Neuronal stem cell (in vitro differentiated cells): ENCODE data around the gene CFHR4.

ENCODE experiments used
- DNase-seq: peaks from one replicate; pipeline ENCODE4 v3.0.0-alpha.2; 2013; ENCODE audit warnings: low spot score
- H2AFZ ChIP-seq: one replicate; pipeline ENCODE4 v1.6.1; 2013; ENCODE audit warnings: mild to moderate bottlenecking, low read length, inconsistent platforms
- H2AK5ac ChIP-seq: 2 replicates; pipeline ENCODE4 v1.6.1; 2013; ENCODE audit warnings: low read depth, mild to moderate bottlenecking, inconsistent platforms, low read length, moderate library complexity, mixed read lengths
- H2BK120ac ChIP-seq: 2 replicates; pipeline ENCODE4 v1.6.1; 2013; ENCODE audit warnings: low read depth, mild to moderate bottlenecking, inconsistent platforms, low read length, moderate library complexity, mixed read lengths
- H2BK12ac ChIP-seq: one replicate; pipeline ENCODE4 v1.6.1; 2013; ENCODE audit warnings: low read length, inconsistent platforms
- H2BK15ac ChIP-seq: 2 replicates; pipeline ENCODE4 v1.6.1; 2013; ENCODE audit warnings: mild to moderate bottlenecking, low read length, inconsistent platforms, mixed read lengths
- H2BK5ac ChIP-seq: one replicate; pipeline ENCODE4 v1.6.1; 2013; ENCODE audit warnings: inconsistent platforms, mild to moderate bottlenecking, low read length, moderate library complexity
- H3K14ac ChIP-seq: one replicate; pipeline ENCODE4 v1.6.1; 2013; ENCODE audit warnings: low read length, inconsistent platforms
- H3K18ac ChIP-seq: 2 replicates; pipeline ENCODE4 v1.6.1; 2013; ENCODE audit warnings: low read length, inconsistent platforms
- H3K23ac ChIP-seq: 2 replicates; pipeline ENCODE4 v1.6.1; 2013; ENCODE audit warnings: low read depth, mild to moderate bottlenecking, mixed read lengths, low read length, inconsistent platforms; ENCODE audit not compliant: poor library complexity
- H3K27ac ChIP-seq: replicated peaks from 3 replicates; pipeline ENCODE4 v1.5.1; 2013; ENCODE audit warnings: low read length, inconsistent platforms
- H3K27me3 ChIP-seq, 3 experiments: 2 replicates each; pipeline ENCODE4 v1.6.1; 2013; ENCODE audit warnings: low read length in 3 of 3, mild to moderate bottlenecking in 2 of 3, inconsistent platforms in 1 of 3, low read depth in 1 of 3, mixed read lengths in 1 of 3, moderate library complexity in 1 of 3; ENCODE audit not compliant: control insufficient read depth in 3 of 3, insufficient read depth in 3 of 3
- H3K36me3 ChIP-seq, 2 donors: replicated peaks in 1 of 2; 2 replicates each; pipeline ENCODE4 v1.6.1; 2013; ENCODE audit warnings: low read length in 2 of 2; ENCODE audit not compliant: control insufficient read depth in 2 of 2, insufficient read depth in 2 of 2
- H3K4ac ChIP-seq: 2 replicates; pipeline ENCODE4 v1.6.1; 2013; ENCODE audit warnings: inconsistent platforms, mild to moderate bottlenecking, low read length, moderate library complexity
- H3K4me1 ChIP-seq, 2 donors: 1 replicate in 1 of 2; 2 replicates in 1 of 2; pipeline ENCODE4 v1.6.1; 2013; ENCODE audit warnings: low read length in 2 of 2, low read depth in 1 of 2; ENCODE audit not compliant: control insufficient read depth in 2 of 2, insufficient read depth in 1 of 2
- H3K4me2 ChIP-seq: one replicate; pipeline ENCODE4 v1.6.1; 2013; ENCODE audit warnings: mild to moderate bottlenecking, low read length, inconsistent platforms; ENCODE audit not compliant: insufficient read depth, poor library complexity, severe bottlenecking
- H3K4me3 ChIP-seq, 2 donors: 2 replicates each; pipeline ENCODE4 v1.5.1; 2013; ENCODE audit warnings: low read length in 2 of 2, mild to moderate bottlenecking in 2 of 2, inconsistent platforms in 1 of 2, moderate library complexity in 1 of 2
- H3K79me1 ChIP-seq: one replicate; pipeline ENCODE4 v1.6.1; 2013; ENCODE audit warnings: low read depth, mild to moderate bottlenecking, inconsistent platforms, low read length, moderate library complexity
- H3K9ac ChIP-seq: one replicate; pipeline ENCODE4 v1.6.1; 2013; ENCODE audit warnings: mild to moderate bottlenecking, low read depth, low read length, inconsistent platforms; ENCODE audit not compliant: poor library complexity
- H3K9me3 ChIP-seq, 2 donors: replicated peaks in 1 of 2; 2 replicates each; pipeline versions ENCODE3 to v1.6.1; 2013; ENCODE audit warnings: low read length in 2 of 2, mild to moderate bottlenecking in 2 of 2, inconsistent platforms in 1 of 2, low read depth in 1 of 2, mixed read lengths in 1 of 2, moderate library complexity in 1 of 2; ENCODE audit not compliant: control insufficient read depth in 2 of 2, insufficient read depth in 1 of 2
- H4K8ac ChIP-seq: one replicate; pipeline ENCODE4 v1.6.1; 2013; ENCODE audit warnings: low read depth, mild to moderate bottlenecking, inconsistent platforms, low read length, moderate library complexity
- H4K91ac ChIP-seq: one replicate; pipeline ENCODE4 v1.6.1; 2013; ENCODE audit warnings: low read length, low read depth, mild to moderate bottlenecking, inconsistent platforms; ENCODE audit not compliant: poor library complexity
- WGBS, 2 donors: extraction: QIAGEN DNeasy Blood & Tissue Kit; methylation state at CpG; one replicate each; pipeline ENCODE4 v1.1.7; 2013; ENCODE audit warnings: missing lambda C conversion rate in 2 of 2, mixed read lengths in 1 of 2; ENCODE audit not compliant: insufficient read length in 2 of 2, insufficient replicate concordance in 1 of 2; ENCODE audit errors: extremely low coverage in 2 of 2; 5-methylcytosine and 5-hydroxymethylcytosine counted together

CFHR4 gene

DNA sequence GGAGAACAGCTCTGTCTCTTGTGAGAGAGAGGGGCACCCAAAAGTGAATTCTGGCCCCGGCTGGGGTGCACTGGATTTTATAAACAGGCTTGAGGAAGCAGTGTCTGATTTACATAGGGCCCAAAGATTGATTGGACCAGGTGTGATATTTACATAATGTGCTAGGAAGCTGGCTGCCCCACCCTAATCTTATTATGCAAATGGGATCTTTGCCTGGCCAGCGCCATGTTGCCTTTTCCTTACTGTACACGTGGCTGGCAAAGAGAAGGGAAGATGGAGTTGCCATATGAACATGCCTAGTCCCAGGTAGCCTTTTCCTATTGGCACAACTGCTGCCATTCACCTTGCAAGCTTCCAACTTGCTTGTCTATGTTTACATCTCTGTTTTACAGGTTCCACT lies 29.0 kb upstream of the CFHR4 start:
- Histone ChIP-seq H3K14ac (peak overlapping the region; percentile 31), H3K79me1 (no peaks in the 10 kb centered on the region), H2AK5ac (no peak overlapping the region), H3K4me1 (peaks cover 0 to 2% of the 10 kb centered on the region in 2 donors), H3K9ac (no peak overlapping the region), H3K18ac (no peak overlapping the region), H2BK120ac (no peak overlapping the region), H3K27me3 (no peaks in the 10 kb centered on the region), H3K4ac (no peak overlapping the region), H3K4me2 (no peak overlapping the region), H2BK15ac (no peak overlapping the region), H2AFZ (no peak overlapping the region), H3K4me3 (no peak overlapping the region), H3K27ac (no peak overlapping the region), H3K9me3 (no peaks in the 10 kb centered on the region), H2BK12ac (no peak overlapping the region), H3K23ac (no peak overlapping the region), H4K8ac (no peak overlapping the region), H2BK5ac (no peak overlapping the region), H4K91ac (no peak overlapping the region), H3K36me3 (no peaks in the 10 kb centered on the region)
- DNase-seq, result no peak
- WGBS, 2 donors, result no CpG with 5 or more reads among the region's 3 CpGs

GRCh38 chr1:196860323-196860884 lies 27.4 kb upstream of the CFHR4 start:
- H3K9me3 ChIP-seq, result no peaks in the 10 kb centered on the region
- H3K36me3 ChIP-seq, result no peaks in the 10 kb centered on the region
- H2AFZ ChIP-seq, result no peak overlapping the region
- H2BK15ac ChIP-seq, result no peak overlapping the region
- no peak overlapping the region for H3K18ac ChIP-seq
- no peak overlapping the region for H2BK12ac ChIP-seq
- no peaks in the 10 kb centered on the region for H3K79me1 ChIP-seq
- H3K4me3 ChIP-seq, result no peak overlapping the region
- no peak overlapping the region for H4K91ac ChIP-seq
- H2AK5ac ChIP-seq, result no peak overlapping the region
- H3K4ac ChIP-seq, result no peak overlapping the region
- no peak overlapping the region for H3K9ac ChIP-seq
- no peak overlapping the region for H2BK120ac ChIP-seq
- WGBS, 2 donors, result no CpG with 5 or more reads among the region's 1 CpG
- no peak for DNase-seq
- H3K4me2 ChIP-seq, result no peak overlapping the region
- peaks cover 0 to 2% of the 10 kb centered on the region in 2 donors for H3K4me1 ChIP-seq
- H3K14ac ChIP-seq, result no peak overlapping the region
- H4K8ac ChIP-seq, result no peak overlapping the region
- H3K27ac ChIP-seq, result no peak overlapping the region
- H2BK5ac ChIP-seq, result no peak overlapping the region
- no peak overlapping the region for H3K23ac ChIP-seq
- no peaks in the 10 kb centered on the region for H3K27me3 ChIP-seq

GRCh38 chr1:196861429-196861828 lies 26.4 kb upstream of the CFHR4 start:
- DNase-seq, result no peak
- no peak overlapping the region for H3K27ac ChIP-seq
- no peaks in the 10 kb centered on the region for H3K27me3 ChIP-seq
- no peak overlapping the region for H3K14ac ChIP-seq
- no peak overlapping the region for H3K9ac ChIP-seq
- no CpG with 5 or more reads among the region's 2 CpGs for WGBS, 2 donors
- H4K8ac ChIP-seq, result no peak overlapping the region
- H3K23ac ChIP-seq, result no peak overlapping the region
- no peak overlapping the region for H3K4me3 ChIP-seq
- no peak overlapping the region for H3K4ac ChIP-seq
- no peak overlapping the region for H4K91ac ChIP-seq
- H2AFZ ChIP-seq, result no peak overlapping the region
- H3K4me2 ChIP-seq, result no peak overlapping the region
- no peak overlapping the region for H2BK5ac ChIP-seq
- no peak overlapping the region for H3K18ac ChIP-seq
- no peak overlapping the region for H2BK12ac ChIP-seq
- no peak overlapping the region for H2BK15ac ChIP-seq
- no peaks in the 10 kb centered on the region for H3K9me3 ChIP-seq
- H3K36me3 ChIP-seq, result no peaks in the 10 kb centered on the region
- H2AK5ac ChIP-seq, result no peak overlapping the region
- H3K79me1 ChIP-seq, result no peaks in the 10 kb centered on the region
- no peaks in the 10 kb centered on the region for H3K4me1 ChIP-seq
- no peak overlapping the region for H2BK120ac ChIP-seq

DNA sequence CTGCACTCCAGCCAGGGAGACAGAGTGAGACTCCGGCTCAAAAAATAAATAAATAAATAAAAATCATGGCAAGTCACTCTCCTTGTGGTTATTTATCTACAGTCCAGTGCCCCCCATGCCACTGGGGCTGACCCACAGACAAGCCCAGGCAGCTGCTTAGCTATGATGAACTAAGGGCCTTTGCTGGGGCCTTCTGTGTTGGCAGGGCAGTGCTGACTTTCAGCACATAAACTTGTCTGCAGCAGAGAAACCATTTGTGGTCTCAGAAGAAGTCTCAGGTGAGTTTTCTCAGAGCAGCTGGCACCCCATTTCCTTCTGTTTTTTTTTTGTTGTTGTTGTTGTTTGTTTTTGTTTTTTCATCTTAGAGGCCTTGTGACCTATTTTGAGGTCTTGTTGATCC lies 20.9 kb upstream of the CFHR4 start:
- no peak overlapping the region for H3K14ac ChIP-seq
- H2BK15ac ChIP-seq, result no peak overlapping the region
- no peaks in the 10 kb centered on the region for H3K4me1 ChIP-seq
- H3K9me3 ChIP-seq, result no peaks in the 10 kb centered on the region
- H3K79me1 ChIP-seq, result no peaks in the 10 kb centered on the region
- H2BK12ac ChIP-seq, result no peak overlapping the region
- WGBS, 2 donors, result no CpG with 5 or more reads among the region's 1 CpG
- H2BK5ac ChIP-seq, result no peak overlapping the region
- DNase-seq, result no peak
- H2BK120ac ChIP-seq, result no peak overlapping the region
- no peak overlapping the region for H2AK5ac ChIP-seq
- no peak overlapping the region for H3K9ac ChIP-seq
- no peak overlapping the region for H4K91ac ChIP-seq
- no peak overlapping the region for H3K4me3 ChIP-seq
- H3K23ac ChIP-seq, result no peak overlapping the region
- no peak overlapping the region for H3K27ac ChIP-seq
- no peak overlapping the region for H3K4ac ChIP-seq
- H2AFZ ChIP-seq, result no peak overlapping the region
- no peak overlapping the region for H3K18ac ChIP-seq
- H3K4me2 ChIP-seq, result no peak overlapping the region
- H4K8ac ChIP-seq, result no peak overlapping the region
- no peaks in the 10 kb centered on the region for H3K36me3 ChIP-seq
- no peaks in the 10 kb centered on the region for H3K27me3 ChIP-seq
